ENCODE measurements around the gene MAML1.

DNA sequence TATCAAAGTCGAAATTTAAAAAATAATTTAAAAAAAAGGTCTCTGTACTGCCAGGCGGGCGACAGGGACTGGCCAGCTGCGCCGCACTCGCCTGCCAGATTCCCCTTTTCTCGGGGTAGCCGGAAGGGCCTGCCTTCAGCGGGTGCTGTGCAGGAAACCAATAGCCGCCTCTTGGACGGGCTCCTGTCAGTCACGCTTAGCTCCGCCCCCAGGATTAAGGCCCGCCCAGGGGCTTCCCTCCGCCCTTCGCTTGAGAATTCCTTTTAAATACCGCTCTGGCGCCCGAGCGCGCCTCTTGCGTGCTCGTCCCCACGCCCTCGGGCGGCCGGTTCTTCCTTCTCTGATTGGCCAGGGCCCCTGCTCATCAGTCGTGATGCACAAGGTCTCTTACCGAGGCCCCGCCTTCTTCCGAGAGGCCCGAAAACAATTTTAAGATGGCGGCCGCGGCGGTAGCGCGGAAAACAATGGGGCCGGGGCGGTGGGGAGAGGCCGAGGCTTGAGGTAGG is at the start of gene MAML1:
- TF ChIP-seq POLR2A (IDR thresholded peaks at IDR 0.05) = peak; percentile 64
- TF ChIP-seq, protein P1, sequence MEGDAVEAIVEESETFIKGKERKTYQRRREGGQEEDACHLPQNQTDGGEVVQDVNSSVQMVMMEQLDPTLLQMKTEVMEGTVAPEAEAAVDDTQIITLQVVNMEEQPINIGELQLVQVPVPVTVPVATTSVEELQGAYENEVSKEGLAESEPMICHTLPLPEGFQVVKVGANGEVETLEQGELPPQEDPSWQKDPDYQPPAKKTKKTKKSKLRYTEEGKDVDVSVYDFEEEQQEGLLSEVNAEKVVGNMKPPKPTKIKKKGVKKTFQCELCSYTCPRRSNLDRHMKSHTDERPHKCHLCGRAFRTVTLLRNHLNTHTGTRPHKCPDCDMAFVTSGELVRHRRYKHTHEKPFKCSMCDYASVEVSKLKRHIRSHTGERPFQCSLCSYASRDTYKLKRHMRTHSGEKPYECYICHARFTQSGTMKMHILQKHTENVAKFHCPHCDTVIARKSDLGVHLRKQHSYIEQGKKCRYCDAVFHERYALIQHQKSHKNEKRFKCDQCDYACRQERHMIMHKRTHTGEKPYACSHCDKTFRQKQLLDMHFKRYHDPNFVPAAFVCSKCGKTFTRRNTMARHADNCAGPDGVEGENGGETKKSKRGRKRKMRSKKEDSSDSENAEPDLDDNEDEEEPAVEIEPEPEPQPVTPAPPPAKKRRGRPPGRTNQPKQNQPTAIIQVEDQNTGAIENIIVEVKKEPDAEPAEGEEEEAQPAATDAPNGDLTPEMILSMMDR (IDR thresholded peaks at IDR 0.05) = peak in 1 of 4 donors; percentile 4

Data from right lobe of liver (tissue), 4 donors.